ENCODE results near the gene SERINC5. TPM values are rescaled to one million over a fixed set of nuclear protein-coding genes. Genes with fewer than 3 reads are reported as not detected.

SERINC5 gene
- polyA plus RNA-seq, 3 donors, result 3.4 to 18.7 (median 4.9) TPM

DNA sequence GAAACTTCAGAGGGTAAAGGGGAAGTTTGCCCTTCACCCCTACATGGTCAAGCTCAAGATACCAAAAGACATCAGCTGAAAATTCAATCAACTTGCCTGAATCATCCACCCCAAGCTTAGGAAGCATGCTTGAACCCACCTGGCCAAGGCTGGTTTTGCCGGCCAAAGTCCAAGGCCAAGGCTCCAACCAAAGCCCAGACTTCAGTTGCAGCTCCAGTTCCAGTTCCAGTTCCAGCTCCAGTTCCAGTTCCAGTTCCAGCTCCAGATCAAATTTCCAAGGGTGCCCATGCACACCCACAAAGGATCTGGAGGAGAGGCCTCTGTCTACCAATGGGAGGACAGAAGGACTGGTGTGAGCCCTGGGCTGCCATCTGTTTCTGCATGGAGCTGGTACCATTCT is 4.6 kb upstream of the SERINC5 start:
- no peak overlapping the region for H3K27ac ChIP-seq (ENCODE audit: low read depth, low read length)
- 61 to 100% (median 95%) methylated on average over 1 of the region's 1 CpG for WGBS, 3 donors

DNA sequence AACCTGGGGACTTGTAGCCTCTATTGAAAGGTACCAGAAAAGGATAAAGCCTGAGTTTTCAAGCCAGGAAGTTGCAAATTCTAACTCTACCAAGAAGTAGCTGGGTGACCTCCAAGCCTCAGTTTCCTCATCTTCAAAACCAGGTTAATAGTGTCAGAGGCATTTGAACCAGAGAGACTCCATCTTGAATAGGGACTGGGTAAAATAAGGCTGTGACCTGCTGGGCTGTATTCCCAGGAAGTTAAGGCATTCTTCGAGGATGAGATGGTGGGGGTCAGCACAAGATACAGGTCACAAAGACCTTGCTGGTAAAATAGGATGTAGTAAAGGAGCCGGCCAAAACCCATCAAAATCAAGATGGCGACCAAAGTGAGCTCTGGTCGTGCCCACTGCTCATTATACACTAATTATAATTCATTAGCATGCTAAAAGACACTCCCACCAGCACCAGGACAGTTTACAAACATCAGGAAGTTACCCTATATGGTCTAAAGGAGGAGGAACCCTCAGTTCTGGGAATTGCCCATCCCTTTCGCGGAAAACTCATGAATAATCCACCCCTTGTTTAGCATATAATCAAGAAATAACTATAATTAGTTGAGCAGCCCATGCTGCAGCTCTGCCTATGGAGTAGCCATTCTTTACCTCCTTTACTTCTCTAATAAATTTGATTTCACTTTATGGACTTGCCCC is 3.8 kb upstream of the SERINC5 start:
- no peak overlapping the region for H3K27ac ChIP-seq (ENCODE audit: low read depth, low read length)
- WGBS, 3 donors, result 96 to 99% (median 96%) methylated on average over 6 of the region's 6 CpGs

DNA sequence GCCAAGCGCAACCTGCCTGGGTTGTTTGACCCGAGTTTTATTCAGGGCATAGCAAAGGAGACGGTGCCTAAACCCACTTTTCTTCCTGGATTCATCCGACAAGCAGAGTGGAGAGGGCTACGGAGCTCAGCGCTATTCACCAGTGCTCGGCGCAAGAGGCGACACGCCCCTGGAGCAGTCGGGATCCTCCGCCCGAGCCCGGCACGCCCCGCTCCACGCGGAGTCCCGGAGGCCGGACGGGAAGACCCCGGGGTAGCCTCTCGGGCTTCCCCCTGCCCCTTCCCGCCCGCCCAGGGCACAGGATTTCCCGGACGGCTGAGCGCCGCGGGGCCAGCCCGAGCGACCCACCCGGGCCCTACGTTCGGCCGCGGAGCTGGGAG is 427 bp downstream of the SERINC5 start:
- peak overlapping the region; percentile 94 for H3K27ac ChIP-seq (ENCODE audit: low read depth, low read length)
- 0 to 1% (median 0%) methylated on average over 29 to 37 of the region's 37 CpGs for WGBS, 3 donors

- peak overlapping the region; percentile 94 for H3K27ac ChIP-seq (ENCODE audit: low read depth, low read length)
- WGBS, 3 donors, result 0 to 1% (median 0%) methylated on average over 23 of the region's 23 CpGs
Measured at GRCh38 chr5:80254767-80255430, 949 bp downstream of the SERINC5 start.

GRCh38 chr5:80251636-80252035 is 4.2 kb downstream of the SERINC5 start:
- whole genome bisulfite sequencing, 3 donors, result 70 to 87% (median 83%) methylated on average over 8 of the region's 8 CpGs
- no peak overlapping the region for H3K27ac ChIP-seq (ENCODE audit: low read depth, low read length)

DNA sequence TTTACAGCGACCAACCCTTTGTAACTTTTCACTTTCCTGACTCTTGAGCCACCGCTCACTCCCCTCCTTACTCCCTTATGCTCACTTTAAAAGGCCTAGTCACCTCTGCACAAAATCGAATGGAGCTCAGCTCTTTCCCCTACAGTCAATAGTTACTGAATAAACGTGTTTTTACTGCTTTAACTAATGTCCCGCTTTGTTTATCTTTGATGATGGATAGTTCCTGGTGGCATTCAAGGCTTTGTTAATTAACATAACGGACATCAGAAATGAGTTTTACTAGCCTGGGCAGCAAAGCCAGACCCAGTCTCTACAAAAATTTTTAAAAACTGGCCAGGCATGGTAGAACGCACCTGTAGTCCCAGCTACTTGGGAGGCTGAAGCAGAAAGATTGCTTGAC is 5.0 kb downstream of the SERINC5 start:
- H3K27ac ChIP-seq (ENCODE audit: low read depth, low read length), result no peak overlapping the region
- WGBS, 3 donors, result 63 to 86% (median 85%) methylated on average over 7 of the region's 7 CpGs

- WGBS, 3 donors, result 59 to 83% (median 76%) methylated on average over 1 of the region's 1 CpG
- no peak overlapping the region for H3K27ac ChIP-seq (ENCODE audit: low read depth, low read length)
Measured at GRCh38 chr5:80249901-80250300, 5.9 kb downstream of the SERINC5 start.

GRCh38 chr5:80248378-80248777 is 7.5 kb downstream of the SERINC5 start:
- no peak overlapping the region for H3K27ac ChIP-seq (ENCODE audit: low read depth, low read length)
- WGBS, 3 donors, result 80 to 94% (median 82%) methylated on average over 2 of the region's 2 CpGs

DNA sequence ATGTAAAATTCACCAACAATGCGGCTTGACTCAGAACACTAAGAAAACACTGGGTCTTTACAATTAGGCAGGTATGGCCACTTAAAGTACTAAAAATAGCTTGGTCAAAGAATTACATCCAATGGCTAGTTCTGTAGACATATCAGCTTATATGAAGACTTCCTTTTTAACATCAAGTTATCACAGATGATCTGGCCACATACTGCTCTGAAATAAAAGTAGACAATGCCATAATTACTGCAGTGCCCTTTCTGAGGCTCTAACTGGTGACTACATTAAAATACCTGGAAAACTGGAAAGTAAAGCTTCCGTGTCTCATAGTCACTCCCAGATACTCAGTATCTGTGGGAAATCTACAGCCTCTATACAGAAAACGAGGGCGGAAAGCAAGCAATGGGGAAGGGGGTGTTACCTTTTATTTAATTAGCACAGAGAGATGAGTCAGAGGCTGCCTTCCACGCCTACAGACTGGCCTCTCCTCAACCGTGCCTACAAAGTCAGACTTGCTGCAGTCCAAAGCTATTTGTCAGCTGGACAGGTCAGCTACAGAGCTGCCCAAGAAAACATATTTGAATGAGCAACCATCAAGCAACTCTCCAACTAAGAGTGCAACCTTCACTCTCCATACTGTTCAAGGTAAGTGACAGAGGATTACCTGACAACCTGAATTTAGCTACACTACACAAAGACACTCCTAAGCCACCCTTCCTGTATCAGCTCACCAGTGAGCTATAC is 8.7 kb downstream of the SERINC5 start:
- WGBS, 3 donors, result 15 to 29% (median 26%) methylated on average over 6 of the region's 6 CpGs
- H3K27ac ChIP-seq (ENCODE audit: low read depth, low read length), result no peak overlapping the region

DNA sequence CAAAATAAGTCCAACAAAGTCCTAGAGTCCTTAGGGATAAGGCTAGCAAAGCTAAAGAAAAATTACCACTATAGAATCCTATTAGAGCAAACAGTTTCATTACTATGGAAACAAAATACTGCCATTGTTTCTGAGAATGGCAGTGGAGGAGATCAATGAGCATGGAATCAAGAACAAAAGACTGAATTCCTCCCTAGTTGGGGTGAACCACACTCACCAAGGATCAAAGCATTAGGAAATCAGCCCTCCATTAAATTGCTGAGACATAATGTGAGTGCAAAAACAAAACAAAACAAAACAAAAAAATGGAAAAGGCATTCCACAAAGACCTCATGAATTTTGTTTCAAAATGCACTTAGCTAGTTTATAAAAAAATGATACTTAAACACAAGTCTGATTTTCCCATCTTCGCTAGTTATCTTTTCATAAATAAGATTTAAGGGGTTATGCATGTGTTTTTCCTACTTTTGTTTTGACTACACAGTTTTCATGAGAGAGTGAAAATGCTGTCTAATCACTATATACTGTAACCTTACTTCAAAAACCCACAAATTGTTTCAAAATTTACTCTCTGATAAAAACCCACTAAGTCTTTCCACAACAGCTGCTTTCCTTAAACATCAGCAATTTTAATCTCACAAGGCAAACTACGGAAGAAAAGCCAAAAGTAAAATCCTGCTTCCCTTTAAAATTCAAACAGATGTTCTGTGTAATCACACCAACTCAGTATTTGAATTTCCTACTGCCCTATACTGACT is 9.7 kb downstream of the SERINC5 start:
- no peak overlapping the region for H3K27ac ChIP-seq (ENCODE audit: low read depth, low read length)
- 27 to 46% (median 28%) methylated on average over 2 of the region's 2 CpGs for WGBS, 3 donors

GRCh38 chr5:80243567-80243966 is 12.3 kb downstream of the SERINC5 start:
- no peak overlapping the region for H3K27ac ChIP-seq (ENCODE audit: low read depth, low read length)
- 94 to 100% (median 100%) methylated on average over 1 of the region's 1 CpG for WGBS, 3 donors

- H3K27ac ChIP-seq (ENCODE audit: low read depth, low read length), result no peak overlapping the region
- 90 to 93% (median 92%) methylated on average over 3 of the region's 3 CpGs for WGBS, 3 donors
Measured at GRCh38 chr5:80242849-80243248, 13.0 kb downstream of the SERINC5 start.

- no peak overlapping the region for H3K27ac ChIP-seq (ENCODE audit: low read depth, low read length)
- WGBS, 3 donors, result 75 to 92% (median 82%) methylated on average over 8 of the region's 8 CpGs
Measured at GRCh38 chr5:80240368-80240986, 15.4 kb downstream of the SERINC5 start.

- no peak overlapping the region for H3K27ac ChIP-seq (ENCODE audit: low read depth, low read length)
- 34 to 52% (median 39%) methylated on average over 4 of the region's 4 CpGs for whole genome bisulfite sequencing, 3 donors
Measured at GRCh38 chr5:80239680-80240367, 16.0 kb downstream of the SERINC5 start.

DNA sequence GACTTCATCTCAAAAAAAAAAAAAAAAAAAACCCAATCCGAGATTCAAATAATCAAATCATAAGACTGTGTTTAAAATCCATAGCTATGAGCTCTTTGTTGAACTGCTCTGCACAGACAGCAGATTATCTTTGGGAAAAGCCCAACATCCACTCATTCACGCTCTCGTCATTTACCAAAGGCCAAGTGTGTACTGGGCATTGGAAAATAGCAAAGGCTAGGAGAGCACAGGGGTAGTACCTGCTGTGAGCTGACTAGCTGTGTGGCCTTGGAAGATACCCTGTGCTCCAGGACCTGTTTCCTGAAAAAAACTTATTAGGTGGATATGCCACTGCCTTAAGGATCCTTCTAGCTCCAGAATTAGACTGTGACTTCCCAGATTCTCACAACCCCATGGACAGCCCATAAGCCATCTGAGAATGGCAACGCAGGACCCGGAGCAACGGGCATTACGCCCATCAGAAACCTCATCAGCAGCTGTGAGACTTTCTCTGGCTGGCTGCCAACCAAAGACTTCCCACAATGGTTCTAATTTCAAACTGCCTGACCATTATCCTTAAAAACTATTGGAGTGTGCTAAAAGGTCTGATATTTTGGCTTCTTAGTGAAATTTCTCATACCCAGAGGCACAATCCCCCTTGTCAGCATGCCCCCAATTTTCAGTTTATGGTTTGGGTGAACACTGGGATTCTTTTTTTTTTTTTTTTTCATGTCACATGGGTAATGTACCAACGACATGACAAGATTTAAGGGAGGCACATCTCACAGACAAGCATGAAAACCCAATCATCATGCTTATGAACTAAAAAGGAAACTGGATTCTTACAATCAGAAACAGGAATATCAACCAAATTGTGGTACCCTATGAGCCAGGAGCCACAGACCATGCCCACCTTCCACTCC is 16.8 kb downstream of the SERINC5 start:
- no peak overlapping the region for H3K27ac ChIP-seq (ENCODE audit: low read depth, low read length)
- WGBS, 3 donors, result 15 to 32% (median 24%) methylated on average over 8 of the region's 8 CpGs

DNA sequence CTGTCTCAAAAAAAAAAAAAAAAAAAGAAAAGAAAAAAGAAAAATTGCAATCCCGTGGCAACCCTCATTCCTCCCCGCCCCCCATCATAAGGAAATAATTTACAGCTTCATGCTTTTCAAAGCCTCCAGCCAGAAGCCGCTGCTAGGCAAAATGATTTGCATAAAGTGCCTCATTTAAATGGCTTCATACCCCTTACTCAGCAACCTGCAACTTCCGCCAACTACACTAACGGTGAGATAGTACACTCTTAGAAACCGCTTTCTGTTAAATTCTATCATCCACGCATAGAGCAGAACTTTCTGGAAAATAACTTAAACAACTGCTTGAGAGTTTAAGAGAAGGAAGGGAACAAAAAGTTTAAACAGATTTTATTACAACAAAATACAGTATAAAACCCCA is 17.8 kb downstream of the SERINC5 start:
- H3K27ac ChIP-seq (ENCODE audit: low read depth, low read length), result no peak overlapping the region
- 72 to 76% (median 75%) methylated on average over 7 of the region's 7 CpGs for WGBS, 3 donors

DNA sequence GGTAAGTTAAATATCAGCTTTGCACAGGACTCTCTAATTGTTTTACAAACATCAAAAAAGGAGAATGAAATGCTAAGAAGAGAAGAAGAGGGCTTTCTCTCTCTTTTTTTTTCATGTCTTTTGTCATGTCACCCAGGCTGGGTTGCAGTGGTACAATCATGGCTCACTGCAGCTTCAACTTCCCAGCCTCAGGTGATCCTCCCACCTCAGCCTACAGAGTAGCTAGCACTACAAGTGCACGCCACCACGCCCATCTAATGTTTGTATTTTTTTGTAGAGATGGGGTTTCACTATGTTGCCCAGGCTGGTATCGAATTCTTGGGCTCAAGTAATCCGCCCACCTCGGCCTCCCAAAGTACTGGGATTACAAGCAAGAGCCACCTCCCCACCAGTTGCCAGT is 18.6 kb downstream of the SERINC5 start:
- H3K27ac ChIP-seq (ENCODE audit: low read depth, low read length), result no peak overlapping the region
- 93 to 96% (median 96%) methylated on average over 5 of the region's 5 CpGs for WGBS, 3 donors
